Heart right ventricle (tissue), 16 donors: ENCODE measurements around the gene CTNND2. TPM values are rescaled to one million over a fixed set of nuclear protein-coding genes. Genes with fewer than 3 reads are reported as not detected.

Experiments
- ATAC-seq, 8 donors: fragments of 200-7000 bp; cut with Tn5 transposase; one replicate each; pipeline ENCODE4 v1.9.1; 2020; ENCODE audit warnings: mild to moderate bottlenecking in 8 of 8, moderate library complexity in 8 of 8, moderate number of reproducible peaks in 1 of 8
- DNase-seq, 2 donors: peaks; one replicate each; pipeline ENCODE4 v3.0.0-alpha.2; 2020
- H3K27ac ChIP-seq, 10 donors: fragments of 200-600 bp; sonication (generic) in 2 of 10; one replicate each; pipeline versions ENCODE4 v1.5.0 to v1.8.0; 2020 to 2022; ENCODE audit warnings: mild to moderate bottlenecking in 3 of 10
- H3K27me3 ChIP-seq, 7 donors: fragments of 200-600 bp; one replicate each; pipeline ENCODE4 v1.8.0; 2021 to 2022; ENCODE audit warnings: mild to moderate bottlenecking in 2 of 7
- H3K36me3 ChIP-seq, 9 donors: fragments of 200-600 bp; sonication (generic) in 1 of 9; one replicate each; pipeline versions ENCODE4 v1.5.0 to v1.8.0; 2020 to 2022; ENCODE audit warnings: mild to moderate bottlenecking in 2 of 9
- H3K4me1 ChIP-seq, 9 donors: fragments of 200-600 bp; sonication (generic) in 1 of 9; one replicate each; pipeline versions ENCODE4 v1.5.0 to v1.8.0; 2020 to 2022; ENCODE audit warnings: mild to moderate bottlenecking in 4 of 9
- H3K4me3 ChIP-seq, 10 donors: fragments of 200-600 bp; sonication (generic) in 2 of 10; one replicate each; pipeline versions ENCODE4 v1.5.0 to v1.8.0; 2020 to 2022; ENCODE audit warnings: mild to moderate bottlenecking in 7 of 10, moderate library complexity in 2 of 10
- H3K9me3 ChIP-seq, 11 donors: fragments of 200-600 bp in 10 of 11; sonication (generic) in 2 of 11; one replicate each; pipeline versions ENCODE4 v1.5.0 to v1.8.0; 2013 to 2022; ENCODE audit warnings: mild to moderate bottlenecking in 2 of 11, control low read depth in 1 of 11, moderate library complexity in 1 of 11
- CTCF ChIP-seq, 9 donors: fragments of 200-600 bp; sonication (generic) in 2 of 9; IDR thresholded peaks; one replicate each; pipeline versions ENCODE4 v1.5.0 to v1.8.0; 2021 to 2022; ENCODE audit warnings: antibody characterized with exemption in 9 of 9, mild to moderate bottlenecking in 5 of 9, moderate library complexity in 1 of 9
- WGBS, 2 donors: extraction: QIAGEN DNeasy Blood & Tissue Kit; methylation state at CpG; one replicate each; pipeline ENCODE4 v1.1.7; 2013; ENCODE audit warnings: inconsistent platforms in 1 of 2; 5-methylcytosine and 5-hydroxymethylcytosine counted together
- intact Hi-C, 10 donors: fragments of 100-400 bp; cut with DNase I; formaldehyde crosslinking; loops; one replicate each; pipeline versions ENCODE4 v1.11.1 to v1.14.2; 2022
- polyA plus RNA-seq, 2 donors: library from polyadenylated mRNA; stranded (reverse); fragments of 200-250 nt; gene quantifications; one replicate each; pipeline ENCODE4 v1.2.3, GENCODE V29; 2013
- total RNA-seq, 10 donors: library from RNA; stranded (reverse); fragmentation: NEBNext Ultra II Directional in 3 of 10; extraction: Animal tissue kit (Norgen Biotek cat#: 25700) in 3 of 10; gene quantifications; one replicate each; pipeline versions ENCODE4 v1.2.1 to v1.2.4, GENCODE V29; 2021 to 2023
- donor health status: Arrhythmogenic right ventricular cardiomyopathy.
- donor health status: ischemic (EF 13 %, LVEDD 7.1; RV severe dilation, severe dysfunction).
- donor health status: healthy with polysubstance abuse.
- donor health status: DM: no; HTN: yes; CAD: no.
- donor health status: DM: no; HTN: no; CAD: no.
- donor health status: ischemic (EF 25% LVEDD 6.9; RV normal size, moderate dysfunction).
- donor health status: ischemic (EF 25% LVEDD 5.7; RV mildly dilated, moderate dysfunction).
- donor health status: healthy.
- donor health status: DM: yes; HTN: yes; CAD: no.
- donor health status: Ischemic cardiomyopathy.
- donor health status: ischemic (EF 35%, LVEDD 5.7; RV mildly dilated, moderate dysfunction).
- donor health status: nonischemic (EF 11% LVEDD 7.7; RV severe dilation, severe dysfunction).
- donor health status: DM: yes; HTN: yes; CAD: no.
- donor health status: PGD.
- donor health status: ischemic (EF 29% LVEDD 5.4; RV normal size, mild dysfunction).
- donor health status: nonischemic (EF 23%, LVEDD 6.1; RV moderate dilation, normal function).

Gene CTNND2
- total and polyA plus RNA-seq, 12 donors: 1.1 to 29.6 (median 9.9) TPM

- intact Hi-C loops: no loop called here
- ATAC-seq (no peak), DNase-seq (no peak)
- Histone ChIP-seq H3K9me3 (no peaks in the 10 kb centered on the region), H3K4me1 (no peaks in the 10 kb centered on the region), H3K4me3 (no peak overlapping the region), H3K27me3 (no peaks in the 10 kb centered on the region), H3K36me3 (no peaks in the 10 kb centered on the region), H3K27ac (no peak overlapping the region)
- TF ChIP-seq CTCF (IDR thresholded peaks at IDR 0.05): no peak
- 89 to 91% methylated on average over 10 of the region's 10 CpGs for WGBS, 2 donors
These were observed 774.1 kb downstream of the CTNND2 start for GRCh38 chr5:11130131-11130530.

- WGBS, 2 donors: 77 to 83% methylated on average over 2 of the region's 2 CpGs
- no peaks in the 10 kb centered on the region for H3K27me3 ChIP-seq
- intact Hi-C loops: no loop called here
- DNase-seq (no peak), ATAC-seq (no peak)
- no peaks in the 10 kb centered on the region for H3K9me3 ChIP-seq
- no peak overlapping the region for H3K27ac ChIP-seq
- H3K4me3 ChIP-seq: no peak overlapping the region
- no peaks in the 10 kb centered on the region for H3K36me3 ChIP-seq
- no peak for TF ChIP-seq CTCF (IDR thresholded peaks at IDR 0.05)
- no peaks in the 10 kb centered on the region for H3K4me1 ChIP-seq
These were observed 776.2 kb downstream of the CTNND2 start for GRCh38 chr5:11128021-11128420.

GRCh38 chr5:11126844-11127243 lies 777.4 kb downstream of the CTNND2 start:
- Histone ChIP-seq H3K4me1 (no peaks in the 10 kb centered on the region), H3K4me3 (no peak overlapping the region), H3K9me3 (no peaks in the 10 kb centered on the region), H3K27me3 (no peaks in the 10 kb centered on the region), H3K27ac (no peak overlapping the region), H3K36me3 (no peaks in the 10 kb centered on the region)
- WGBS, 2 donors: 77 to 89% methylated on average over 4 of the region's 4 CpGs
- ATAC-seq (no peak), DNase-seq (no peak)
- intact Hi-C loops: no loop called here
- no peak for TF ChIP-seq CTCF (IDR thresholded peaks at IDR 0.05)

- no peaks in the 10 kb centered on the region for H3K27me3 ChIP-seq
- no peaks in the 10 kb centered on the region for H3K9me3 ChIP-seq
- intact Hi-C loops: no loop called here
- H3K4me3 ChIP-seq: no peak overlapping the region
- no peaks in the 10 kb centered on the region for H3K4me1 ChIP-seq
- no peak overlapping the region for H3K27ac ChIP-seq
- DNase-seq (no peak), ATAC-seq (no peak)
- TF ChIP-seq CTCF (IDR thresholded peaks at IDR 0.05): no peak
- WGBS, 2 donors: 40 to 68% methylated on average over 3 of the region's 3 CpGs
- H3K36me3 ChIP-seq: no peaks in the 10 kb centered on the region
These were observed 782.4 kb downstream of the CTNND2 start for GRCh38 chr5:11121885-11122284.
